ENCODE data around the gene TK2.

The TK2 gene

DNA sequence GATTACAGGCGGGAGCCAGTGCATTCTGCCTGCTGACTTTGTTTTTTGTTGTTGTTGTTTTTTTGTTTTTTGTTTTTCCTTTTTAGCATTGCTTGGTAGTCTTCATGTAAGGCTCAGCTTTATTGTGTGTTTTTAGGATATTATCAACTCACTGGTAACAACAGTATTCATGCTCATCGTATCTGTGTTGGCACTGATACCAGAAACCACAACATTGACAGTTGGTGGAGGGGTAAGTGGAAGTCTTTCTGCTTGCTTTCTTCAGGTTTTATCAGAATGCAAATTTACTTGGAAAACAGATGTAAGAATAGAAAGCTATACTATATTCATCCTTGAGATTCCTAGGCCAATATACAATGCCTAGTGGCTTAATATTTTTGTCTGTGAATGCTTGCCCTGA lies 13.1 kb upstream of the TK2 start:
- H3K9me3 Mint-ChIP-seq = no peaks in the 10 kb centered on the region
- peaks cover 56% of the 10 kb centered on the region for H3K4me1 Mint-ChIP-seq (ENCODE audit: low read depth)
- peaks cover 71% of the 10 kb centered on the region for H3K36me3 Mint-ChIP-seq (ENCODE audit: low read depth)
- peak overlapping the region; percentile 3 for H3K4me3 Mint-ChIP-seq
- peak overlapping the region; percentile 50 for H3K27ac Mint-ChIP-seq
- no peaks in the 10 kb centered on the region for H3K27me3 Mint-ChIP-seq (ENCODE audit: low read depth)

- no peaks in the 10 kb centered on the region for H3K9me3 Mint-ChIP-seq
- H3K36me3 Mint-ChIP-seq (ENCODE audit: low read depth) = peaks cover 68% of the 10 kb centered on the region
- peak overlapping the region; percentile 29 for H3K27ac Mint-ChIP-seq
- H3K4me1 Mint-ChIP-seq (ENCODE audit: low read depth) = peaks cover 57% of the 10 kb centered on the region
- peak overlapping the region; percentile 23 for H3K4me3 Mint-ChIP-seq
- no peaks in the 10 kb centered on the region for H3K27me3 Mint-ChIP-seq (ENCODE audit: low read depth)
Measured at GRCh38 chr16:66562409-66562808, 12.5 kb upstream of the TK2 start.

- Mint-ChIP-seq H3K27ac (peak overlapping the region; percentile 80), H3K4me1 (ENCODE audit: low read depth) (peaks cover 58% of the 10 kb centered on the region), H3K9me3 (no peaks in the 10 kb centered on the region), H3K4me3 (peak overlapping the region; percentile 72), H3K36me3 (ENCODE audit: low read depth) (peaks cover 60% of the 10 kb centered on the region), H3K27me3 (ENCODE audit: low read depth) (no peaks in the 10 kb centered on the region)
Measured at GRCh38 chr16:66561381-66562080, 11.6 kb upstream of the TK2 start.

DNA sequence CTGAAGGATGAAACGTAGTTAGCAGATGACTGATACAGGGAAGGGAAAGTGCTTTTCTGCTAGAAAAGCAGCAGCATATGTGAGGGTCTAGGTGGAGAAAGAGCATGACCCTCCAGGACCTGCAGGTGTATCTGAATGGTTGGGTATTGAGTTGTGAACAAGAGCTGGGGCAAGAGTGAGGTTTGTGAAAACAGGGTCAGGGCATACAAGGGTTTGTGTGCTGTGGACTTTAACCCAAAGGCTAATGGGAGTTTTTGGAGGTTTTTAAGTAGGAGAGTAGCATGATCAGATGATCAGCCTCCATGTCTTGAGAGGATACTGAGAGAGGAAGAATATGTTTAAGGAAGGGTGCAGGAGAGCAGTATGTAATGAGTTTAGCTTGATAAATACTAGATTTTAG lies 10.2 kb upstream of the TK2 start:
- H3K27me3 Mint-ChIP-seq (ENCODE audit: low read depth) = no peaks in the 10 kb centered on the region
- H3K36me3 Mint-ChIP-seq (ENCODE audit: low read depth) = peaks cover 62% of the 10 kb centered on the region
- no peaks in the 10 kb centered on the region for H3K9me3 Mint-ChIP-seq
- peaks cover 65% of the 10 kb centered on the region for H3K4me1 Mint-ChIP-seq (ENCODE audit: low read depth)
- peak overlapping the region; percentile 46 for H3K27ac Mint-ChIP-seq
- H3K4me3 Mint-ChIP-seq = peak overlapping the region; percentile 5

DNA sequence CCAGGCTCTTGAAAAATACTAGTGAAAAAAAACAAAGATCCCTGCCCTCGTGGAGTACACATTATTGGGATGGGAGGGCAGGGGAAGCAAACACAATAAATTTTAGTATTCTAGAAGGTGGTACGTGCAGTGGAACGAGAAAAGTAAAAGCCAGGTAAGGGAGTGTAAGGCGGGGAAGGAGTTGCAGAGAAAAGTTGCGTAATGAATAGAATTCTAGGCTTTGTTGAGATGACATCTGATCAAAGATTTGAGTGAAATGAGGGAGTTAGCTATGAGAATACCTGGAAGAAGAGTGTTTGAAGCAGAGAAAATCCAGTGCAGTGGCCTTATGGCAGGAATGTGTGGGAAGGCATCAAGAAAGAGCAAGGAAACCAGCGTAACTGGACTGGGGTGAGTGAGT lies 4.6 kb upstream of the TK2 start:
- H3K27me3 Mint-ChIP-seq (ENCODE audit: low read depth) = peaks cover 3% of the 10 kb centered on the region

GRCh38 chr16:66554021-66554420 lies 4.1 kb upstream of the TK2 start:
- Mint-ChIP-seq H3K27ac (peak overlapping the region; percentile 18), H3K9me3 (no peaks in the 10 kb centered on the region), H3K36me3 (ENCODE audit: low read depth) (peaks cover 48% of the 10 kb centered on the region), H3K27me3 (ENCODE audit: low read depth) (peaks cover 3% of the 10 kb centered on the region), H3K4me1 (ENCODE audit: low read depth) (peaks cover 64% of the 10 kb centered on the region), H3K4me3 (peak overlapping the region; percentile 99)

More for the DNA sequence above, 4.6 kb upstream of the TK2 start:
- H3K4me1 Mint-ChIP-seq (ENCODE audit: low read depth) = peaks cover 66% of the 10 kb centered on the region
- H3K9me3 Mint-ChIP-seq = no peaks in the 10 kb centered on the region
- peak overlapping the region; percentile 99 for H3K4me3 Mint-ChIP-seq
- H3K36me3 Mint-ChIP-seq (ENCODE audit: low read depth) = peaks cover 51% of the 10 kb centered on the region
- H3K27ac Mint-ChIP-seq = peak overlapping the region; percentile 18

DNA sequence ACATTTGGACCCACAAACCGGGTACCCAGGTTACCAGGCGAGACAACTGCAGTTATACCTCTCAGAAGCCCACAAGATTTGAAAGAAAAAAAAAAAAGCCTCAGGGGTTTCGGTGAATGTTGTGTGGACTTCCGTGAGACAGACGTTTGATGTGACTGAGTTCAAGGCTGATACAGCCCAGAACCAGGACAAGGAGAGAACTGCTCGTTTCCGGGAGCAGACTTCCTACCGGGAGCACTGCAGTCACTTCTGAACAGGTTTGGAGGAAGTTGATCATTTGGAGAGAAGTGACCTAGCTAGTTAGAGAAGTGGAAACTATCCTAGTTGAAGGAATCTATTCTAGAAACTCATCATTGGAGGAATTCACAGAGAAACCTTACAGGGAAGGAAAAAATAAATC lies 3.3 kb upstream of the TK2 start:
- peaks cover 3% of the 10 kb centered on the region for H3K27me3 Mint-ChIP-seq (ENCODE audit: low read depth)
- H3K4me1 Mint-ChIP-seq (ENCODE audit: low read depth) = peaks cover 64% of the 10 kb centered on the region
- peak overlapping the region; percentile 99 for H3K4me3 Mint-ChIP-seq
- no peaks in the 10 kb centered on the region for H3K9me3 Mint-ChIP-seq
- H3K27ac Mint-ChIP-seq = peak overlapping the region; percentile 97
- peaks cover 47% of the 10 kb centered on the region for H3K36me3 Mint-ChIP-seq (ENCODE audit: low read depth)

- peak within 1 kb of the TSS; percentile 97 for H3K27ac Mint-ChIP-seq
- H3K4me1 Mint-ChIP-seq (ENCODE audit: low read depth) = peaks cover 68% of the 10 kb centered on the region
- H3K9me3 Mint-ChIP-seq = no peaks in the 10 kb centered on the region
- H3K4me3 Mint-ChIP-seq = peak within 1 kb of the TSS; percentile 99
- peaks cover 3% of the 10 kb centered on the region for H3K27me3 Mint-ChIP-seq (ENCODE audit: low read depth)
- H3K36me3 Mint-ChIP-seq (ENCODE audit: low read depth) = peaks cover 48% of the 10 kb centered on the region
Measured at GRCh38 chr16:66552286-66553177, 2.6 kb upstream of the TK2 start, which contains the start of gene CKLF. TSS of gene CKLF (plus strand) at chr16:66552576. CDS start at chr16:66552716, 140 bp downstream.

DNA sequence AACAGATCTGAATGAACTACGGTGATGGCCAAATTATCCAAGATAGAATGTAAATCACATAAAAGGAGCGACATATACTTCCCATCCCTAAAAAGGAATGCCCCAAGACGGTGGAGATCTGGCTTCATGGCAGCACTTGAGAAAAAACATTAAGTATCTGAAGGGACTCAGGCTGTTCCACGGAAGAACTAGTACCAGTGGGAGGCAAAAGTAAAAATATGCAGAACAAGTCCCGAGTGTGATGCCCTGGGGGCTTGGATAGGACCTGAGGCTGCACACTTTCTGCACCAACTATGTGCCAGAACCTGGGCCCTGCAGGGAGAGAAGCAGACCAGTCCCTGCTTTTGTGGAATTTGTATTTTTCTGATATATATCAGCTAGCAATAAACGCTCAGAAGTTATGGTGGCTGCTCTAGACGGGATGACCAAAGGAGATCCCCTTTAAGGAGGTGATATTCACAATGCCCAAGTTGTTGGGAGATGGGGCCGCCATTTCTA lies 1.9 kb upstream of the TK2 start:
- peak overlapping the region; percentile 99 for H3K4me3 Mint-ChIP-seq
- peaks cover 49% of the 10 kb centered on the region for H3K36me3 Mint-ChIP-seq (ENCODE audit: low read depth)
- peak overlapping the region; percentile 97 for H3K27ac Mint-ChIP-seq
- peaks cover 70% of the 10 kb centered on the region for H3K4me1 Mint-ChIP-seq (ENCODE audit: low read depth)
- H3K27me3 Mint-ChIP-seq (ENCODE audit: low read depth) = peaks cover 3% of the 10 kb centered on the region
- no peaks in the 10 kb centered on the region for H3K9me3 Mint-ChIP-seq

- peaks cover 3% of the 10 kb centered on the region for H3K27me3 Mint-ChIP-seq (ENCODE audit: low read depth)
- peak overlapping the region; percentile 99 for H3K4me3 Mint-ChIP-seq
- peak overlapping the region; percentile 97 for H3K27ac Mint-ChIP-seq
- H3K4me1 Mint-ChIP-seq (ENCODE audit: low read depth) = peaks cover 69% of the 10 kb centered on the region
- H3K36me3 Mint-ChIP-seq (ENCODE audit: low read depth) = peaks cover 48% of the 10 kb centered on the region
- no peaks in the 10 kb centered on the region for H3K9me3 Mint-ChIP-seq
Measured at GRCh38 chr16:66551348-66551759, 1.4 kb upstream of the TK2 start.

GRCh38 chr16:66548868-66549267 lies 1.1 kb downstream of the TK2 start:
- H3K4me1 Mint-ChIP-seq (ENCODE audit: low read depth) = peaks cover 51% of the 10 kb centered on the region
- peak overlapping the region; percentile 62 for H3K4me3 Mint-ChIP-seq
- H3K27me3 Mint-ChIP-seq (ENCODE audit: low read depth) = peaks cover 3% of the 10 kb centered on the region
- no peaks in the 10 kb centered on the region for H3K9me3 Mint-ChIP-seq
- peaks cover 29% of the 10 kb centered on the region for H3K36me3 Mint-ChIP-seq (ENCODE audit: low read depth)
- peak overlapping the region; percentile 88 for H3K27ac Mint-ChIP-seq

DNA sequence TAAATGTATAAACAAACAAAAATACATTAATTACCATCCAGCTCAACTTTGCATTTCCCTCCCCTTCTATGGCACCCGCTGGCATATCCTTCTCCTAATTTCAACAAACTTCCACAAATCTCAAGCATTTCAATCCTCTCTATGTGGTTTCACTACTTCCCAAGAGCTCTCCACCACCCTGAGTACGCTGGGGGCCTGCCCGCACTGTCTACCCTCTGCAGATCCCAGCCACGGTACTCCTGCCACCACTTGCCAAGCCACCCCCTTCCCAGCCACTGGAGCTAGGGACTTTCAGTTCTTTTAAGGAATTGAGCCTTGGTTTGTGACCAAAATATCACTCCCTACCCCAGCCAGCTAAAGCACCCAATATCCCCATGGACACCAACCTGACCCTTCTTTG lies 1.9 kb downstream of the TK2 start:
- Mint-ChIP-seq H3K9me3 (no peaks in the 10 kb centered on the region), H3K4me3 (peak overlapping the region; percentile 62), H3K36me3 (ENCODE audit: low read depth) (peaks cover 21% of the 10 kb centered on the region), H3K4me1 (ENCODE audit: low read depth) (peaks cover 44% of the 10 kb centered on the region), H3K27me3 (ENCODE audit: low read depth) (peaks cover 3% of the 10 kb centered on the region), H3K27ac (peak overlapping the region; percentile 88)

DNA sequence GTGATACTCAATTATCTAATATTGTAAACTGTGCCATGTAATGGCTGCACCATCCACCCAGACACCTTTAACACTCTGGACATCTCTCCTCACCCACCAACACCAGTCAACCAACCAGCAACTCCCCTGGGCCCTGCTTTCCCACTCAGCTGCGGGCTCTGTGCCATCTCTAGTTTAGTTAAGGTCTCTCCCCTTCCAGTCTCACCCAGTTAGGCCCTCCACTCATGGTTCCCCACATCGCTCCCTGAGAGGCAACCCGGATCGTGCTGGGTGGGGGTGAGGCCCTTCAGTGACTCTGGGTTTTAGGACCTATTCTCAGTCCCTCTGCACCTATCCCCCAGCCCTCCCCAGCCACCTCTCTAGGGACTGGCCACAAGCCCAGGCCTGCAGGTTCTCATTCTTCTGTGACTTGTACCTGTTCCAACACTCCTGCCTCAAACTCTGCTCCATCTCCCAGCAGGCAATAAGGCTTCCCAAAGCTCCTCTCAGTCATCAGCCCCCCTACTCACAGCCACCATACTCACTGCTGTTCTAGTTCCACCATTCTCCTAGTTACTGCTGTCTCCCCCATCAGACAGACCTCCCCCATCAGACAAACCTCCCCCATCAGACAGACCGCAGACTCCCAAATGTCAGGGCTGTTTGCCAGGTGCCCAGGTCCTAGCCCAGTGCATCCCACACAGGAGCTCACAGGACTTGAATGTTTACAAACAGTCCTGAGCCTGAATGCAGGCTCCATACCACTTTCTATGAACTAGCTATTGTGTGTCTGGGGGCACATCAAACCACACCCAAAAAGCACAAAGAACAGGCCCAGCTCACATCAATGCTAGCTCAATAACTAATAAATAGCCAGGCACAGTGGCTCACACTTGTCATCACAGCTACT lies 2.6 kb downstream of the TK2 start:
- Mint-ChIP-seq H3K4me3 (no peak overlapping the region), H3K27me3 (ENCODE audit: low read depth) (peaks cover 1% of the 10 kb centered on the region), H3K36me3 (ENCODE audit: low read depth) (peaks cover 15% of the 10 kb centered on the region), H3K4me1 (ENCODE audit: low read depth) (peaks cover 43% of the 10 kb centered on the region), H3K9me3 (no peaks in the 10 kb centered on the region), H3K27ac (peak overlapping the region; percentile 18)

All from T-helper 1 cell treated with Interleukin-12 subunit alpha and Interleukin-12 subunit beta and Interleukin-4 antibody, amounts not matched to agents 30 μg/mL and 1 μg/mL, for 36 hours (primary cell).